Activated naive CD8-positive, alpha-beta T cell treated with anti-CD3 and anti-CD28 coated beads, Interleukin-2, amount 10 ng/mL, durations not matched to agents 7 days and 5 days (primary cell): Measurements from ENCODE around the gene FAF1. TPM values are rescaled to one million over a fixed set of nuclear protein-coding genes. Genes with fewer than 3 reads are reported as not detected.
"Not testable (repeated sequence)": the region's sequence is repeated elsewhere in the genome, so short reads cannot be mapped to it uniquely, and the experiment has no call there.

Source experiments
- ATAC-seq: fragments of 150-1000 bp; cut with Tn5 transposase; one replicate; pipeline ENCODE4 v1.10.0; 2021; ENCODE audit warnings: low read depth, moderate library complexity
- POLR2A ChIA-PET: fragments of 350-600 bp; sonication (Branson Sonifier 250); formaldehyde crosslinking; loops from one replicate; lab custom pipeline; 2021; ENCODE audit warnings: antibody characterized with exemption; lab: Charles Lee
- DNase-seq: peaks from one replicate; pipeline ENCODE4 v3.0.0; 2021
- H3K27ac Mint-ChIP-seq: one replicate; pipeline ENCODE4 v1.8.0; 2022; ENCODE audit warnings: mild to moderate bottlenecking, mixed read lengths
- H3K27me3 Mint-ChIP-seq: one replicate; pipeline ENCODE4 v1.8.0; 2022; ENCODE audit warnings: mild to moderate bottlenecking, moderate library complexity, mixed read lengths
- H3K36me3 Mint-ChIP-seq: one replicate; pipeline ENCODE4 v1.8.0; 2021; ENCODE audit warnings: mild to moderate bottlenecking, mixed read lengths
- H3K4me1 Mint-ChIP-seq: one replicate; pipeline ENCODE4 v1.8.0; 2021; ENCODE audit warnings: mixed read lengths
- H3K4me3 Mint-ChIP-seq: one replicate; pipeline ENCODE4 v1.8.0; 2022; ENCODE audit warnings: mild to moderate bottlenecking, moderate library complexity, mixed read lengths
- H3K9me3 Mint-ChIP-seq: one replicate; pipeline ENCODE4 v1.8.0; 2021; ENCODE audit warnings: mixed read lengths
- total RNA-seq, 2 experiments: library from RNA; stranded (reverse); gene quantifications; one replicate each; pipeline ENCODE4 v1.2.3, GENCODE V29; 2021

FAF1 gene
- total RNA-seq, result 10 to 100 TPM; 70.3 to 75.2 TPM

- peaks cover 2% of the 10 kb centered on the region for H3K27me3 Mint-ChIP-seq
- POLR2A ChIA-PET, result interaction anchor here (0.6 to 3.3 kb wide), 6 partner anchors 9 to 276 kb away, joined by 3 to 80 read pairs (median 4); partner anchors contain the start of genes CDKN2C and RNF11
- peak within 1 kb of the TSS; percentile 94 for H3K27ac Mint-ChIP-seq
- H3K4me1 Mint-ChIP-seq, result peaks cover 18% of the 10 kb centered on the region
- peak; percentile 91 for ATAC-seq
- peak; percentile 98 for DNase-seq
- peaks cover 1% of the 10 kb centered on the region for H3K36me3 Mint-ChIP-seq
- no peaks in the 10 kb centered on the region for H3K9me3 Mint-ChIP-seq
- H3K4me3 Mint-ChIP-seq, result peak within 1 kb of the TSS; percentile 97
These were observed at the start of gene FAF1 for GRCh38 chr1:50959913-50960844. Gene FAF1, minus strand, starts transcription at chr1:50960267. Its CDS starts 456 bp downstream, at chr1:50959811.

GRCh38 chr1:51009381-51009780 is 49.3 kb upstream of the FAF1 start:
- Mint-ChIP-seq H3K27ac (no peak overlapping the region), H3K27me3 (peaks cover 7% of the 10 kb centered on the region), H3K4me3 (no peak overlapping the region), H3K4me1 (no peaks in the 10 kb centered on the region), H3K36me3 (peaks cover 5% of the 10 kb centered on the region), H3K9me3 (peaks cover 3% of the 10 kb centered on the region)
- POLR2A ChIA-PET, result no interaction called here
- no peak for ATAC-seq
- no peak for DNase-seq

- H3K27ac Mint-ChIP-seq, H3K36me3 Mint-ChIP-seq, H3K9me3 Mint-ChIP-seq, H3K27me3 Mint-ChIP-seq, H3K4me3 Mint-ChIP-seq, H3K4me1 Mint-ChIP-seq, ATAC-seq, DNase-seq, POLR2A ChIA-PET: not testable (repeated sequence)
These were observed 45.5 kb upstream of the FAF1 start for GRCh38 chr1:51005549-51005948.

DNA sequence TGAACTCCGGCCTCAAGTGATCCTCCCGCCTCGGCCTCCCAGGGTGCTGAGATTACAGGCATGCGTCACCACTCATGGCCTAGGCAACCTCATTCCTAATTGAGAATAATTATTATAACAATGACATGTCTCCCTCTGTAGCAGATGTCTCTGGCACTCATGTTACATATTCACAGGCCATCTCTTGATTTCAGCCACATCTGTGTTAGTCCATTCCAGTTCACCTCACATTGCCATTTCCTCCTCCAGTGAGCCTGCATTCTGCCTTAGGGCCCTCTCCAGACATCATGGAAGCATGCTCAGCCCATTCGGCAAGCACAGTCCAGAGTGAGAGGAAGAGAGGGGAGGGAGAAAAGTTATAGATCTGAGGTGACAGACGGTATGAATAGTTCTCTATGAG is 42.4 kb upstream of the FAF1 start:
- H3K27ac Mint-ChIP-seq, result no peak overlapping the region
- H3K4me1 Mint-ChIP-seq, result no peaks in the 10 kb centered on the region
- H3K27me3 Mint-ChIP-seq, result peaks cover 11% of the 10 kb centered on the region
- no peak for ATAC-seq
- POLR2A ChIA-PET, result no interaction called here
- peaks cover 3% of the 10 kb centered on the region for H3K9me3 Mint-ChIP-seq
- H3K4me3 Mint-ChIP-seq, result no peak overlapping the region
- no peak for DNase-seq
- H3K36me3 Mint-ChIP-seq, result peaks cover 8% of the 10 kb centered on the region

DNA sequence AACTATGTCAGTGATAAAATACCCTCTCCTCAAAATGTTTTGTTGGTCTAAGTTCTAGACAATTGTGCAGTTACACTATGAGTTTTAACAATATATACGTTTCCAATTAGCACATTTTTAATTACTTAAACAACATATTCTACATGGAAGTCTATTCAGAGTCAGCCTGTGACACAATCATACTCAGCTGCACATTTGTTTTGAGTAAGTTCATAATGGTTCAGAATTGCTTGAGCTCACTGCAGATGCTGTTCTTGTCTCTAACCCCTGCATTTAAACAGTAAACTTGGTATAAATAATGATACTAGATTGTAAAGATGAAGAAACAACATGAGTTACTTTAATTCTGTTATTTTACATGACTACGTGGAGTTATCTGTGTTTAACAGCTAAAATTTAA is 40.6 kb upstream of the FAF1 start:
- Mint-ChIP-seq H3K36me3 (peaks cover 5% of the 10 kb centered on the region), H3K4me3 (no peak overlapping the region), H3K9me3 (no peaks in the 10 kb centered on the region), H3K27me3 (peaks cover 11% of the 10 kb centered on the region), H3K27ac (no peak overlapping the region), H3K4me1 (no peaks in the 10 kb centered on the region)
- ATAC-seq (no peak), DNase-seq (no peak)
- POLR2A ChIA-PET, result no interaction called here

DNA sequence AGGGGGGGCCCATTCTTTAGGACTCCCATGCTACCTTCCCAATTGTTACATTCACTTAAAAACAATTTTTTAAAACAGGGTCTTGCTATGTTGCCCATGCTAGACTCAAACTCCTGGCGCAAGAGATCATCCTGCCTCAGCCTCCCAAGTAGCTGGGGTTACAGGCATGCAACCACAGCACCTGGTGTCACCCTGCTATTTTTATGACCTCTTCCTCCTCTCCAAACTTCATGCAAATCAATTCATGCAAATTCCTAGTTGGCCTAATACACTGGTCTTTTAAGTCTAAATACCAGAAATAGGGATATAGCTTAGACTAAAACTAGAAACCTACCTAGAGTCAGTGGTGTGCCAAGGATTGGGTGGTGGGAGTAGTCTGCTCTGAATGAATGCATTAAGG is 40.1 kb upstream of the FAF1 start:
- Mint-ChIP-seq H3K4me3 (no peak overlapping the region), H3K9me3 (no peaks in the 10 kb centered on the region), H3K36me3 (peaks cover 5% of the 10 kb centered on the region), H3K4me1 (no peaks in the 10 kb centered on the region), H3K27ac (no peak overlapping the region), H3K27me3 (peaks cover 11% of the 10 kb centered on the region)
- POLR2A ChIA-PET, result no interaction called here
- ATAC-seq (no peak), DNase-seq (no peak)

DNA sequence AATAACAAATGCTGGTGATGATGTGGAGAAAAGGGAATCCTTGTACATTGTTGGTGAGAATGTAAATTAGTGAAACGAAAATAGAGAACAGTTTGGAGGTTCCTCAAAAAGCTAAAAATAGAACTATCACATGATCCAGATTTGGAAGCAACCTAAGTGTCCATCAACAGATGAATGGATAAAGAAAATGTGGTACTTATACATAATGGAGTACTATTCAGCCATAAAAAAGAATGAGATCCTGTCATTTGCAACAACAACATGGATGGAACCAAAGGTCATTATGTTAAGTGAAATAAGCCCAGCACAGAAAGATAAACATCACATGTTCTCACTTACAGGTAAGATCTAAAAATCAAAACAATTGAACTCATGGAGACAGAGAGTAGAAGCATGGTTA is 39.3 kb upstream of the FAF1 start:
- POLR2A ChIA-PET, H3K9me3 Mint-ChIP-seq, H3K27me3 Mint-ChIP-seq, H3K27ac Mint-ChIP-seq, H3K4me3 Mint-ChIP-seq, H3K4me1 Mint-ChIP-seq, ATAC-seq, DNase-seq, H3K36me3 Mint-ChIP-seq: not testable (repeated sequence)

DNA sequence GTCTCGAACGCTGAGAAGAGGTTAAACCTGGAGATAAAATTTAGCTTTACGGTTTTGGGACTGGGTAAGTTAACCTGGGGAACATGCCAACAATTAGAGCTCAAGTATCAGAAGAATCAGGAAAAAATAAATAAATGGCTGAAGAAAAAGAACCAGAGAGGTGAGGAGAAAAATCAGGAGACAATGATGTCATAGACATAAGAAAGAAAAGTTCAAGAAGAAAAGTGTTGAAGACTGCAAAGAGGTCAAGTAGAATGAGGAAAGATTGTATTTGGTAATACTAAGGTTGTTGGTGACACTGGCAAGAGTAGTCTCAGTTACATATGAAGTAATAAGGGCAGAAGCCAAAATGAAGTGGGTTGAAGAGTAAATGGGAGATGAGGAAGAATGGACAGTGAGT is 36.0 kb upstream of the FAF1 start:
- no peak for DNase-seq
- peaks cover 9% of the 10 kb centered on the region for H3K27me3 Mint-ChIP-seq
- H3K27ac Mint-ChIP-seq, result no peak overlapping the region
- H3K9me3 Mint-ChIP-seq, result no peaks in the 10 kb centered on the region
- ATAC-seq, result no peak
- peaks cover 2% of the 10 kb centered on the region for H3K36me3 Mint-ChIP-seq
- no peak overlapping the region for H3K4me3 Mint-ChIP-seq
- POLR2A ChIA-PET, result no interaction called here
- H3K4me1 Mint-ChIP-seq, result no peaks in the 10 kb centered on the region

- POLR2A ChIA-PET, result no interaction called here
- ATAC-seq (no peak), DNase-seq (no peak)
- Mint-ChIP-seq H3K36me3 (peaks cover 2% of the 10 kb centered on the region), H3K4me3 (no peak overlapping the region), H3K4me1 (no peaks in the 10 kb centered on the region), H3K9me3 (no peaks in the 10 kb centered on the region), H3K27ac (no peak overlapping the region), H3K27me3 (peaks cover 9% of the 10 kb centered on the region)
These were observed 35.6 kb upstream of the FAF1 start for GRCh38 chr1:50995651-50996050.

DNA sequence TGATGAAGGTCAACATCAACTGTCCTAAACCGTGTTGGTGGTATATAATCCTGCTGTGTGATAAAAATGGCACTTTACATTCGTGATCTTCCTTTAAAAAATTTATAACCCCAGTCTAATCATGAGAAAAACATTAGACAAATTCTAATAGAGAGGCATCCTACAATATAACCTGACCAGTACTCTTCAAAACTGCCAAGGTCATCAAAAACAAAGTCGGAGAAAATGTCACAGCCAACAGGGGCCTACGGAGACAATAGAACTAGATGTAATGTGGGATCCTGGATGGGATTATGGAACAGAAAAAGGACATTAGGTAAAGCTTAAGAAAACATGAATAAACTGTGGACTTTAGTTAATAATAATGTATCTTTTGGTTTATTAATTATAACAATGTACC is 34.9 kb upstream of the FAF1 start:
- DNase-seq, result no peak
- Mint-ChIP-seq H3K9me3 (no peaks in the 10 kb centered on the region), H3K27me3 (peaks cover 9% of the 10 kb centered on the region), H3K36me3 (peaks cover 2% of the 10 kb centered on the region), H3K4me1 (no peaks in the 10 kb centered on the region), H3K27ac (no peak overlapping the region), H3K4me3 (no peak overlapping the region)
- ATAC-seq, result no peak
- POLR2A ChIA-PET, result no interaction called here

GRCh38 chr1:50993645-50994044 is 33.6 kb upstream of the FAF1 start:
- H3K27me3 Mint-ChIP-seq, result peaks cover 9% of the 10 kb centered on the region
- H3K36me3 Mint-ChIP-seq, result peaks cover 2% of the 10 kb centered on the region
- POLR2A ChIA-PET, result no interaction called here
- H3K4me1 Mint-ChIP-seq, result no peaks in the 10 kb centered on the region
- DNase-seq (no peak), ATAC-seq (no peak)
- no peak overlapping the region for H3K27ac Mint-ChIP-seq
- H3K4me3 Mint-ChIP-seq, result no peak overlapping the region
- no peaks in the 10 kb centered on the region for H3K9me3 Mint-ChIP-seq

GRCh38 chr1:50992532-50993318 is 32.7 kb upstream of the FAF1 start:
- Mint-ChIP-seq H3K9me3 (no peaks in the 10 kb centered on the region), H3K36me3 (peaks cover 4% of the 10 kb centered on the region)
- no peak for ATAC-seq

DNA sequence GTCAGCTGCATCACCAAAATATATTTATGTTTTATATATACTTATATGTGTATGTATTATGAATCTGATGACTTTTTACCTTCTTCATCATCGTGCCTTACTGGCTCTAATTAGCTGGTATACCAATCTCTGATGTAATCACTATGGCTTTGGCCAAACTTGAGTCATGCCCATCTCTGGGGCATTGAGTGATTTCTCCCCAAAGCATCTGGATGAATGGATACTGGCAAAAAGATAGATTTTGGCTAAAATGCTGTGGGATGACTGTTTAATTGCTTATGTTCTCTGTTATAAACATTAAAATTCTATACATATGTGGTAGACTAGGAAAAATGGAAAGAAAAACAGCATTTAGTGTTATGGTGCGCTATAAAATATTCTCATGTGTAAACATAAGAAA is 29.6 kb upstream of the FAF1 start:
- DNase-seq (no peak), ATAC-seq (no peak)
- no peak overlapping the region for H3K27ac Mint-ChIP-seq
- POLR2A ChIA-PET, result no interaction called here
- no peak overlapping the region for H3K4me3 Mint-ChIP-seq
- H3K27me3 Mint-ChIP-seq, result peaks cover 13% of the 10 kb centered on the region
- H3K9me3 Mint-ChIP-seq, result no peaks in the 10 kb centered on the region
- peaks cover 5% of the 10 kb centered on the region for H3K36me3 Mint-ChIP-seq
- H3K4me1 Mint-ChIP-seq, result no peaks in the 10 kb centered on the region

More at GRCh38 chr1:50992532-50993318, 32.7 kb upstream of the FAF1 start:
- no peak overlapping the region for H3K4me3 Mint-ChIP-seq
- peaks cover 7% of the 10 kb centered on the region for H3K27me3 Mint-ChIP-seq
- POLR2A ChIA-PET, result no interaction called here
- no peak for DNase-seq
- H3K27ac Mint-ChIP-seq, result no peak overlapping the region
- H3K4me1 Mint-ChIP-seq, result no peaks in the 10 kb centered on the region
